BLaER1 (cell line): ENCODE data around the gene SPNS1.

Experiments
- H3K27ac ChIP-seq: shearing (Covaris generic); formaldehyde crosslinking; 2 replicates; pipeline ENCODE4 v1.8.1; 2022
- H3K27me3 ChIP-seq: shearing (Covaris generic); formaldehyde crosslinking; 2 replicates; pipeline ENCODE4 v1.8.1; 2022
- H3K36me3 ChIP-seq: shearing (Covaris generic); formaldehyde crosslinking; 2 replicates; pipeline ENCODE4 v1.8.1; 2022
- H3K4me1 ChIP-seq: shearing (Covaris generic); formaldehyde crosslinking; 2 replicates; pipeline ENCODE4 v1.8.1; 2022
- H3K4me2 ChIP-seq: shearing (Covaris generic); formaldehyde crosslinking; 2 replicates; pipeline ENCODE4 v1.8.1; 2022
- H3K4me3 ChIP-seq: shearing (Covaris generic); formaldehyde crosslinking; 2 replicates; pipeline ENCODE4 v1.8.1; 2022
- H3K9ac ChIP-seq: shearing (Covaris generic); formaldehyde crosslinking; 2 replicates; pipeline ENCODE4 v1.8.1; 2022
- H3K9me3 ChIP-seq: shearing (Covaris generic); formaldehyde crosslinking; 2 replicates; pipeline ENCODE4 v1.8.1; 2022
- H4K20me1 ChIP-seq: shearing (Covaris generic); formaldehyde crosslinking; 2 replicates; pipeline ENCODE4 v1.8.1; 2022
- Cebpa-rat ChIP-seq: shearing (Covaris generic); IDR thresholded peaks from 2 replicates; pipeline ENCODE4 v1.8.1; 2022

SPNS1 gene

GRCh38 chr16:29030086-29030840 is 55.7 kb downstream of the SPNS1 start:
- peaks cover 57% of the 10 kb centered on the region for H3K4me1 ChIP-seq
- peak overlapping the region; percentile 75 for H3K4me2 ChIP-seq
- no peak overlapping the region for H3K27ac ChIP-seq
- H3K27me3 ChIP-seq: no peaks in the 10 kb centered on the region
- no peaks in the 10 kb centered on the region for H3K9me3 ChIP-seq
- H3K9ac ChIP-seq: no peak overlapping the region
- no peaks in the 10 kb centered on the region for H3K36me3 ChIP-seq
- TF ChIP-seq Cebpa-rat: no peak
- H4K20me1 ChIP-seq: no peaks in the 10 kb centered on the region
- no peak overlapping the region for H3K4me3 ChIP-seq
